ENCODE results near the gene SOX5.

- TF ChIP-seq CTCF (IDR thresholded peaks at IDR 0.05; ENCODE audit: poor library complexity) (no peak), EZH2phosphoT487 (IDR thresholded peaks at IDR 0.05; ENCODE audit: low read depth, severe bottlenecking, unreplicated experiment) (no peak)
Measured at GRCh38 chr12:23763724-23764123, 185.7 kb downstream of the SOX5 start.

Data from hepatocyte (in vitro differentiated cells).